NCI-H1417 (cell line): ENCODE data around the gene ELF5.

Experiments
- DNase-seq, 3 experiments: peaks; one replicate each; lab custom pipeline; 2025; lab: John Stamatoyannopoulos, UW

Gene ELF5

GRCh38 chr11:34493468-34493867 lies 20.1 kb downstream of the ELF5 start:
- no peak for DNase-seq

GRCh38 chr11:34492806-34493414 lies 20.7 kb downstream of the ELF5 start:
- DNase-seq = peak; percentile 44 to 83 (median 80)

- no peak for DNase-seq
Measured at GRCh38 chr11:34490304-34490703, 23.3 kb downstream of the ELF5 start.

GRCh38 chr11:34488855-34489557 lies 24.6 kb downstream of the ELF5 start:
- DNase-seq = no peak

GRCh38 chr11:34487430-34487829 lies 26.2 kb downstream of the ELF5 start:
- DNase-seq = no peak

GRCh38 chr11:34483106-34483874 lies 30.3 kb downstream of the ELF5 start:
- no peak for DNase-seq

- DNase-seq = no peak
Measured at GRCh38 chr11:34481307-34481706, 32.3 kb downstream of the ELF5 start.

- DNase-seq = peak in 1 of 3 experiments; percentile 45
Measured at GRCh38 chr11:34480314-34480713, 33.3 kb downstream of the ELF5 start.

- no peak for DNase-seq
Measured at GRCh38 chr11:34478845-34479663, 34.5 kb downstream of the ELF5 start.

- no peak for DNase-seq
Measured at GRCh38 chr11:34476849-34477248, 36.7 kb downstream of the ELF5 start.

GRCh38 chr11:34475656-34476055 lies 37.9 kb downstream of the ELF5 start:
- no peak for DNase-seq

GRCh38 chr11:34473603-34474169 lies 39.9 kb downstream of the ELF5 start:
- DNase-seq = no peak

GRCh38 chr11:34468209-34468841 lies 45.3 kb downstream of the ELF5 start:
- DNase-seq = no peak

- DNase-seq = no peak
Measured at GRCh38 chr11:34466802-34467488, 46.6 kb downstream of the ELF5 start.

GRCh38 chr11:34464591-34465051 lies 49.0 kb downstream of the ELF5 start:
- no peak for DNase-seq

- DNase-seq = no peak
Measured at GRCh38 chr11:34461215-34461614, 52.4 kb downstream of the ELF5 start.

GRCh38 chr11:34460278-34460677 lies 53.3 kb downstream of the ELF5 start:
- no peak for DNase-seq

- no peak for DNase-seq
Measured at GRCh38 chr11:34459507-34460162, 54.0 kb downstream of the ELF5 start.

- no peak for DNase-seq
Measured at GRCh38 chr11:34458525-34458924, 55.1 kb downstream of the ELF5 start.

GRCh38 chr11:34457607-34458006 lies 56.0 kb downstream of the ELF5 start:
- no peak for DNase-seq
